ENCODE data around the gene ADAD1.

The ADAD1 gene

DNA sequence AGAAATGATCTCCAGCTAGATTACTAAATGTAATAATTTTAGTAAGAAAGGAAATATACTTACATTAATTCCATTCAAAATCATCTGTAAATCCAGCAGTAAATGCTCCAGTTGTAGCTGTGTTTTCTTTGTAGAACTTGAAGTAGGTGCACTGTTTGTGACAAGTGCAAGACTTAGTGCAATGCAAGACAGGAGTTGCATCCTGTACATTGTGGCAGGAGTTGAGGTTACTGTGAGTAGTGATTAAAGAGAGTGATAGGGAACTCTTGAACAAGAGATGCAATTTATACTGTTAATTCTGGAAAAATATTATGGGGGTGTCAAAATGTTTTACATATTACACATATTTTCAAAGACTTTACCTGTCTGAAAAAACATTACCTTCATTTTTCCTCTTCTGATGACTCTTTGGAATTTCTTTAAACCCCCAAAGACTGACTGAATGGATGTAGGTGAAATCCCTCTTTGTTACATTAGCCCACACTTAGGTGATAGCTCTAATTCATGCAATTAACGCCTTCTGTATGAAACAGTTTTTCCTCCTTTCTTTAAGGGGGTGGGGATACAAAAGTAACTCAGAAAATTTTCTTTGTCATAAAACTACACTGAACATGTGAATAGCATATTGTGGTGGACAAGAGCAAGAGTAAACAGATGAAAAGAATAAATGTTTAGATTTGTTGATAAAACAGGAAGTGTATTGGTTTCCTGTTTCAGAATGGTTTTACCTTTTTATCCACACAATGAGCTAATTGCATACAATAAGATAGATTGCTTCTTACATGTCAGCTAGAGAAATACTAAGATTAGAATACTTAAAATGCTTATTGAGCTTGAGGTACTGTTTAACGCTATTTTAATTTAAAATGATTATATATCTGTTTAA is 77.7 kb downstream of the ADAD1 start, which contains the start of gene IL2:
IL2 (minus strand) TSS at position 495 of the 886 bp plus-strand sequence; CDS start at position 210, 285 bp downstream.
- DNase-seq = no peak

DNA sequence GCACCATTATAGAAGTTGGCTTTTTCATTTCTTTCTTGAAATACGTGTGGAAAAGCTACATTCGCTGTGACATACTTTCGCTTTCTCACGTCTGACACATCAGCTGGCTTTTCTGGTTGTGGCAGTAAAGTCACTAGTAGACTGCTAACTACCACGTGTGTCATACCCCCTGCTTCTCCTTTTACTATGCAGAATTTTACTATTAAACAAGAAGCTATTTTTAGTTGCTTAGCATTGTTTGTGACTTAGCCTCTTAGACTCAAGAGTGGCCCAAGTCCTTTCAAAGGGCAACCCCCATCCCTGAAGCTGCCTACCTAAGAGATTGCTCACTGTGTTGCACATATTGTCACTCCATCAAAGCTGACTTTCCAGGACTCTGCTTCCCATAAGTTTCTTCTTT is 79.8 kb downstream of the ADAD1 start:
- no peak for DNase-seq

DNA sequence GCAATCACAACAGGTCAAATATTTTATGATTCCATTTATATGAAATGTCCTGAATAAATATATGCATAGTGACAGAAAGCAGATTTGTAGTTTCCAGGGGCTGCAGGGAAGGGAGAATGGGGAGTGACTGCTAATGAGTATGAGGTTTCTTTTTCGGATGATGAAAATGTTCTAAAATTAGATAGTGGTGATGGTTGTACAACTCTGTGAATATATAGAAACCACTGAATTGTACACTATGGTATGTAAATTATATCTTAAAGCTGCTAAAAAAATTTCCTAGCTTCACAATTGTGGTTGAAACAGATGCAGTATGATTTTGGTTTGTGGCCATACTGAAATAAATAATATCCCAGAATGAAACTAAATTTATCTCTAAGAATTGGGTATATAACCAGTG is 90.6 kb downstream of the ADAD1 start:
- DNase-seq = no peak

DNA sequence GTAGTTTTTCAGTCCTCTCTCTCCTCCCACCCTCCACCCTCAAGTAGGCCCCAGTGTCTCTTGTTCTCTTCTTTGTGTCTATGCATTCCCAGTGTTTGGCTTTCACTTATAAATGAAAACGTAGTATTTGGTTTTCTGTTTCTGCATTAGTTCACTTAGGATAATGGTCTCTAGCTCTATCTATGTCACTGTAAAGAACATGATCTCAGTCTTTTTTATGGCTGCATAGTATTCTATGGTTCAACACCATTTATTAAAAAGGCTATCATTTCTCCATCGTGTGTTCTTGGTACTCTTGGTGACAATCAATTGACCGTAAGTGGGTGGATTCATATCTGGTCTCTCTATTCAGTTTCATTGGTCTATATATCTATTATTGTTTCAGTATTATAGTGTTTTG is 96.4 kb downstream of the ADAD1 start:
- no peak for DNase-seq

DNA sequence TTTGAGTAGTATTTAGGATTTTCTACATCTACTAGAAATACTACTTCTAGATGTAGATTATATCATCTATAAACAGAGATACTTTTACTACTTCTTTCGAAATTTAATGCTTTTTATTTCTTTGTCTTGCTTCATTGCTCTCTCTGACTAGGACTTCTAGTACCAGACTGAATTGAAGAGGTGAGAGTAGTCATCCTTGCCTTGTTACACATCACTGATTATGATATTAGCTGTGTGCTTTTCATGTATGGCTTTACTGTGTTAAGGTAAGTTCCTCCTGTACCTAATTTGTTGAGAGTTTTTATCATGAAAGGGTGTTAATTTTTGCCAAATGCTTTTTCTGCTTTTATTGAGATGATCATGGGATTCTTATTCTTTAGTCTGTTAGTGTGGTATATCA is 97.3 kb downstream of the ADAD1 start:
- DNase-seq = no peak

DNA sequence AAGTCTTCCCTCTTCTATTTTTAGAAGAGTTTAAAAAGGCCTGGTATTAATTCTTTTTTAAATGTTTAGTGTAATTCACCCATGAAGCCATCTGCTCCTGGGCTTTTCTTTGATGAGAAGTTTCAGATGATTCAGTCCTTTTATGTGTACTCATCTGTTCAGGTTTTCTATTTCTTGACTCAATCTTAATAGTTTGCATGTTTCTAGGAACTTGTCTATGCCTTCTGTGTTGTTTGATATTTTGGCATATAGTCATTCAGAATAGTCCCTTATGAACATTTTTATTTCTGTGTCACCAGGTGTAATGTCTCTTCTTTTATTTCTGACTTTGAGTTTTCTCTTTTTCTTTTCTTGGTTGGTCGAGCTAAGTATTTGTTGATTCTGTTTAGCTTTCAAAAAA is 97.9 kb downstream of the ADAD1 start:
- DNase-seq = no peak

Data from NCI-H526 treated with DMSO at 0.1 percent for 48 hours (cell line).